ENCODE data around the gene C3AR1. TPM values are rescaled to one million over a fixed set of nuclear protein-coding genes. Genes with fewer than 3 reads are reported as not detected.
"Not testable (repeated sequence)": the region's sequence is repeated elsewhere in the genome, so short reads cannot be mapped to it uniquely, and the experiment has no call there.

C3AR1 gene
- total RNA-seq, 4 donors from 2014 or later, result 0.79 to 2.0 (median 1.3) TPM

- DNase-seq (ENCODE audit: low spot score in 2 of 2), result no peak
- H3K9me3 ChIP-seq, result no peaks in the 10 kb centered on the region
- peaks cover 6% of the 10 kb centered on the region for H3K4me1 ChIP-seq
- 87% methylated on average over 4 of the region's 4 CpGs for WGBS
- H3K36me3 ChIP-seq, result no peaks in the 10 kb centered on the region
- H3K4me3 ChIP-seq, result no peak overlapping the region
- no peak overlapping the region for H3K27ac ChIP-seq
- no peaks in the 10 kb centered on the region for H3K27me3 ChIP-seq
- no peak for TF ChIP-seq CTCF (IDR thresholded peaks at IDR 0.05)
Observed at GRCh38 chr12:8076366-8076765, 10.2 kb upstream of the C3AR1 start.

GRCh38 chr12:8075935-8076334 is 9.8 kb upstream of the C3AR1 start:
- Histone ChIP-seq H3K4me3 (no peak overlapping the region), H3K36me3 (no peaks in the 10 kb centered on the region), H3K9me3 (no peaks in the 10 kb centered on the region), H3K4me1 (peaks cover 2% of the 10 kb centered on the region), H3K27ac (no peak overlapping the region), H3K27me3 (no peaks in the 10 kb centered on the region)
- DNase-seq (ENCODE audit: low spot score in 2 of 2), result no peak
- TF ChIP-seq POLR2A (IDR thresholded peaks at IDR 0.05) (no peak), EP300 (IDR thresholded peaks at IDR 0.05) (no peak), POLR2AphosphoS5 (IDR thresholded peaks at IDR 0.05) (no peak), CTCF (IDR thresholded peaks at IDR 0.05) (no peak)
- WGBS, result 90% methylated on average over 6 of the region's 6 CpGs

- not testable (repeated sequence) for H3K9me3 ChIP-seq; H3K4me1 ChIP-seq; H3K36me3 ChIP-seq; DNase-seq (ENCODE audit: low spot score in 2 of 2); H3K27me3 ChIP-seq; H3K4me3 ChIP-seq; H3K27ac ChIP-seq
- 87% methylated on average over 3 of the region's 3 CpGs for WGBS
Observed at GRCh38 chr12:8071820-8072219, 5.7 kb upstream of the C3AR1 start.

- H3K9me3 ChIP-seq, result no peaks in the 10 kb centered on the region
- no peak overlapping the region for H3K27ac ChIP-seq
- H3K36me3 ChIP-seq, result no peaks in the 10 kb centered on the region
- no peak overlapping the region for H3K4me3 ChIP-seq
- DNase-seq (ENCODE audit: low spot score in 2 of 2), result no peak
- TF ChIP-seq EP300 (IDR thresholded peaks at IDR 0.05) (no peak), POLR2AphosphoS5 (IDR thresholded peaks at IDR 0.05) (no peak), CTCF (IDR thresholded peaks at IDR 0.05) (no peak), POLR2A (IDR thresholded peaks at IDR 0.05) (no peak)
- H3K27me3 ChIP-seq, result no peaks in the 10 kb centered on the region
- H3K4me1 ChIP-seq, result no peaks in the 10 kb centered on the region
Observed at GRCh38 chr12:8069582-8069981, 3.4 kb upstream of the C3AR1 start.

GRCh38 chr12:8064131-8064530 is 2.0 kb downstream of the C3AR1 start:
- no peaks in the 10 kb centered on the region for H3K9me3 ChIP-seq
- no peaks in the 10 kb centered on the region for H3K36me3 ChIP-seq
- no peaks in the 10 kb centered on the region for H3K27me3 ChIP-seq
- DNase-seq (ENCODE audit: low spot score in 2 of 2), result no peak
- H3K4me1 ChIP-seq, result no peaks in the 10 kb centered on the region
- no peak for TF ChIP-seq EP300 (IDR thresholded peaks at IDR 0.05)
- TF ChIP-seq POLR2A (IDR thresholded peaks at IDR 0.05), result no peak
- no peak for TF ChIP-seq POLR2AphosphoS5 (IDR thresholded peaks at IDR 0.05)
- TF ChIP-seq CTCF (IDR thresholded peaks at IDR 0.05), result no peak
- peak overlapping the region; percentile 29 for H3K4me3 ChIP-seq
- no peak overlapping the region for H3K27ac ChIP-seq

- no peak overlapping the region for H3K27ac ChIP-seq
- peaks cover 22% of the 10 kb centered on the region for H3K36me3 ChIP-seq
- no peak for DNase-seq (ENCODE audit: low spot score in 2 of 2)
- H3K4me3 ChIP-seq, result no peak overlapping the region
- H3K4me1 ChIP-seq, result no peaks in the 10 kb centered on the region
- H3K27me3 ChIP-seq, result no peaks in the 10 kb centered on the region
- no peaks in the 10 kb centered on the region for H3K9me3 ChIP-seq
- WGBS, result 72% methylated on average over 6 of the region's 6 CpGs
- no peak for TF ChIP-seq POLR2A (IDR thresholded peaks at IDR 0.05)
Observed at GRCh38 chr12:8058506-8058905, 7.7 kb downstream of the C3AR1 start.
